H9 (cell line): ENCODE measurements around the gene ITPK1. TPM values are rescaled to one million over a fixed set of nuclear protein-coding genes. Genes with fewer than 3 reads are reported as not detected.
A peak's percentile ranks its signal among the peaks of the same experiment; 100 is the strongest.

Experiments
- DNase-seq: peaks from one replicate; pipeline ENCODE4 v3.0.0-alpha.2; 2017
- H2AFZ ChIP-seq: one replicate; pipeline ENCODE4 v1.6.1; 2013; ENCODE audit warnings: mild to moderate bottlenecking, low read length, control low read depth, moderate library complexity
- H2AK5ac ChIP-seq: 2 replicates; pipeline ENCODE4 v1.6.1; 2013; ENCODE audit warnings: low read length, control low read depth, mixed read lengths; ENCODE audit not compliant: insufficient read length
- H2BK120ac ChIP-seq: one replicate; pipeline ENCODE4 v1.6.1; 2013; ENCODE audit warnings: low read depth, mild to moderate bottlenecking, low read length, control low read depth, inconsistent platforms; ENCODE audit not compliant: poor library complexity, severe bottlenecking
- H2BK12ac ChIP-seq: 2 replicates; pipeline ENCODE4 v1.6.1; 2013; ENCODE audit warnings: low read length, control low read depth, mixed read lengths, low read depth; ENCODE audit not compliant: insufficient read length
- H2BK15ac ChIP-seq: 2 replicates; pipeline ENCODE4 v1.6.1; 2013; ENCODE audit warnings: low read depth, low read length, control low read depth
- H2BK20ac ChIP-seq: one replicate; pipeline ENCODE4 v1.6.1; 2013; ENCODE audit warnings: low read depth, mild to moderate bottlenecking, low read length, control low read depth, inconsistent platforms; ENCODE audit not compliant: poor library complexity, severe bottlenecking
- H2BK5ac ChIP-seq: 2 replicates; pipeline ENCODE4 v1.6.1; 2013; ENCODE audit warnings: low read length, control low read depth, mixed read lengths; ENCODE audit not compliant: insufficient read length
- H3K14ac ChIP-seq: 2 replicates; pipeline ENCODE4 v1.6.1; 2013; ENCODE audit warnings: low read length, control low read depth; ENCODE audit not compliant: insufficient read depth
- H3K18ac ChIP-seq: 2 replicates; pipeline ENCODE4 v1.6.1; 2013; ENCODE audit warnings: low read depth, mild to moderate bottlenecking, mixed read lengths, low read length, control low read depth; ENCODE audit not compliant: insufficient read length
- H3K23ac ChIP-seq: 2 replicates; pipeline ENCODE4 v1.6.1; 2013; ENCODE audit warnings: low read length, control low read depth, mixed read lengths, low read depth; ENCODE audit not compliant: insufficient read length
- H3K23me2 ChIP-seq: 2 replicates; pipeline ENCODE4 v1.6.1; 2013; ENCODE audit warnings: low read depth, mild to moderate bottlenecking, mixed read lengths, low read length, control low read depth; ENCODE audit not compliant: insufficient read length, poor library complexity, severe bottlenecking
- H3K27ac ChIP-seq: 2 replicates; pipeline ENCODE4 v1.5.1; 2013; ENCODE audit warnings: low read length, control low read depth, mixed read lengths, low read depth; ENCODE audit not compliant: insufficient read length
- H3K27me3 ChIP-seq: 2 replicates; pipeline ENCODE4 v1.6.1; 2013; ENCODE audit warnings: low read length, control low read depth, inconsistent platforms; ENCODE audit not compliant: insufficient read depth
- H3K4ac ChIP-seq: 2 replicates; pipeline ENCODE4 v1.6.1; 2013; ENCODE audit warnings: low read depth, mild to moderate bottlenecking, control low read depth, inconsistent platforms, low read length, moderate library complexity
- H3K4me1 ChIP-seq: 2 replicates; pipeline ENCODE4 v1.6.1; 2013; ENCODE audit warnings: low read length, control low read depth, inconsistent platforms; ENCODE audit not compliant: insufficient read depth
- H3K4me2 ChIP-seq: 2 replicates; pipeline ENCODE4 v1.6.1; 2013; ENCODE audit warnings: low read length, control low read depth, mixed read lengths; ENCODE audit not compliant: insufficient read length, insufficient read depth
- H3K56ac ChIP-seq: 2 replicates; pipeline ENCODE4 v1.6.1; 2013; ENCODE audit warnings: low read depth, mild to moderate bottlenecking, mixed read lengths, low read length, control low read depth; ENCODE audit not compliant: insufficient read length
- H3K79me1 ChIP-seq: 2 replicates; pipeline ENCODE4 v1.6.1; 2013; ENCODE audit warnings: low read depth, mild to moderate bottlenecking, moderate library complexity, low read length, control low read depth, inconsistent platforms; ENCODE audit not compliant: insufficient read depth, poor library complexity, severe bottlenecking
- H3K79me2 ChIP-seq: 2 replicates; pipeline ENCODE4 v1.6.1; 2013; ENCODE audit warnings: low read length, control low read depth, inconsistent platforms; ENCODE audit not compliant: insufficient read depth
- H3K9ac ChIP-seq: 2 replicates; pipeline ENCODE4 v1.6.1; 2013; ENCODE audit warnings: low read length, control low read depth, mixed read lengths; ENCODE audit not compliant: insufficient read length; ENCODE audit errors: extremely low read depth
- H3K9me3 ChIP-seq: one replicate; pipeline ENCODE4 v1.6.1; 2013; ENCODE audit warnings: low read depth, low read length, inconsistent platforms; ENCODE audit not compliant: control insufficient read depth
- H3T11ph ChIP-seq: one replicate; pipeline ENCODE4 v1.6.1; 2013; ENCODE audit warnings: mild to moderate bottlenecking, low read length, control low read depth, inconsistent platforms
- H4K20me1 ChIP-seq: one replicate; pipeline ENCODE4 v1.6.1; 2013; ENCODE audit not compliant: control insufficient read depth, insufficient read length, insufficient read depth
- H4K5ac ChIP-seq: 2 replicates; pipeline ENCODE4 v1.6.1; 2013; ENCODE audit warnings: low read depth, mild to moderate bottlenecking, mixed read lengths, low read length, control low read depth; ENCODE audit not compliant: insufficient read length
- H4K8ac ChIP-seq: replicated peaks from 2 replicates; pipeline ENCODE4 v1.6.1; 2013; ENCODE audit warnings: low read length, control low read depth, mixed read lengths, low read depth; ENCODE audit not compliant: insufficient read length
- H4K91ac ChIP-seq: 2 replicates; pipeline ENCODE4 v1.6.1; 2013; ENCODE audit warnings: low read depth, mild to moderate bottlenecking, moderate library complexity, mixed read lengths, low read length, control low read depth; ENCODE audit not compliant: insufficient read length
- H3K27ac Mint-ChIP-seq, 3 experiments: 2 replicates in 2 of 3; 3 replicates in 1 of 3; pipeline ENCODE4 v1.8.0; 2020 to 2021; ENCODE audit warnings: mixed read lengths in 3 of 3, mild to moderate bottlenecking in 1 of 3, moderate library complexity in 1 of 3
- H3K27me3 Mint-ChIP-seq: 2 replicates; pipeline ENCODE4 v1.8.0; 2021; ENCODE audit warnings: low read depth, mild to moderate bottlenecking, moderate library complexity, mixed read lengths
- H3K36me3 Mint-ChIP-seq, 3 experiments: 2 replicates in 2 of 3; 3 replicates in 1 of 3; pipeline ENCODE4 v1.8.0; 2020 to 2021; ENCODE audit warnings: low read depth in 3 of 3, mixed read lengths in 3 of 3; ENCODE audit not compliant: insufficient read depth in 1 of 3
- H3K4me1 Mint-ChIP-seq, 2 experiments: 2 replicates each; pipeline ENCODE4 v1.8.0; 2020; ENCODE audit warnings: mixed read lengths in 2 of 2
- H3K4me3 Mint-ChIP-seq, 2 experiments: 2 replicates in 1 of 2; 3 replicates in 1 of 2; pipeline ENCODE4 v1.8.0; 2020 to 2021; ENCODE audit warnings: mild to moderate bottlenecking in 2 of 2, mixed read lengths in 2 of 2, moderate library complexity in 1 of 2
- H3K9me3 Mint-ChIP-seq, 2 experiments: 2 replicates in 1 of 2; 3 replicates in 1 of 2; pipeline ENCODE4 v1.8.0; 2020; ENCODE audit warnings: mild to moderate bottlenecking in 2 of 2, mixed read lengths in 2 of 2, moderate library complexity in 1 of 2
- CTCF ChIP-seq: fragments of 200-600 bp; sonication (generic); conservative IDR thresholded peaks from 3 replicates; pipeline ENCODE4 v1.8.0; 2021; ENCODE audit warnings: antibody characterized with exemption, mild to moderate bottlenecking
- WGBS: extraction: QIAGEN DNeasy Blood & Tissue Kit; methylation state at CpG from one replicate; pipeline ENCODE4 v1.1.7; 2013; ENCODE audit warnings: missing lambda C conversion rate, low lambda C conversion rate, mixed read lengths; ENCODE audit not compliant: insufficient read length; ENCODE audit errors: extremely low coverage; 5-methylcytosine and 5-hydroxymethylcytosine counted together
- total RNA-seq: library from RNA; stranded (reverse); gene quantifications from 2 replicates; pipeline ENCODE4 v1.2.1, GENCODE V29; 2021

The ITPK1 gene
- total RNA-seq, 1 experiment from 2014 or later = 92.7 TPM

- TF ChIP-seq CTCF = no peak
- no peak overlapping the region for H4K91ac ChIP-seq
Measured at GRCh38 chr14:93063393-93063792, 52.3 kb downstream of the ITPK1 start.

More at GRCh38 chr14:93063393-93063792, 52.3 kb downstream of the ITPK1 start:
- H3K36me3 Mint-ChIP-seq = no peaks in the 10 kb centered on the region; a peak in 2 of 7 replicates
- H4K20me1 ChIP-seq = no peaks in the 10 kb centered on the region
- H3K4me2 ChIP-seq = no peak overlapping the region
- no peak overlapping the region for H3K27ac ChIP-seq
- no peak overlapping the region for H3K23ac ChIP-seq
- no peak overlapping the region for H3T11ph ChIP-seq
- H3K18ac ChIP-seq = no peak overlapping the region
- H3K27me3 ChIP-seq = no peaks in the 10 kb centered on the region
- H2BK20ac ChIP-seq = no peak overlapping the region
- peaks cover 15 to 29% of the 10 kb centered on the region in 2 experiments for H3K4me1 Mint-ChIP-seq
- H3K4me1 ChIP-seq = peaks cover 2% of the 10 kb centered on the region; the same call in 1 of the 2 replicates
- H3K56ac ChIP-seq = no peak overlapping the region
- H3K4ac ChIP-seq = no peak overlapping the region
- no peaks in the 10 kb centered on the region for H3K79me2 ChIP-seq
- no peak overlapping the region for H3K9ac ChIP-seq
- no peak overlapping the region for H2BK5ac ChIP-seq
- no peak overlapping the region for H2BK12ac ChIP-seq
- no peaks in the 10 kb centered on the region for H3K27me3 Mint-ChIP-seq
- H2BK15ac ChIP-seq = no peak overlapping the region
- no peak overlapping the region for H4K5ac ChIP-seq
- H3K23me2 ChIP-seq = no peaks in the 10 kb centered on the region
- no peaks in the 10 kb centered on the region for H3K9me3 ChIP-seq
- no CpG with 5 or more reads among the region's 5 CpGs for WGBS
- H3K9me3 Mint-ChIP-seq = no peaks in the 10 kb centered on the region
- no peak overlapping the region for H3K14ac ChIP-seq
- peak overlapping the region; percentile 57 to 70 (median 62); a peak in 5 of 7 replicates for H3K27ac Mint-ChIP-seq
- no peak overlapping the region for H4K8ac ChIP-seq
- H3K4me3 Mint-ChIP-seq = no peak overlapping the region
- H2AFZ ChIP-seq = no peak overlapping the region
- no peaks in the 10 kb centered on the region for H3K79me1 ChIP-seq
- no peak for DNase-seq
- H2AK5ac ChIP-seq = no peak overlapping the region
- H2BK120ac ChIP-seq = no peak overlapping the region
